ENCODE results near the gene MAPK8IP2. TPM values are rescaled to one million over a fixed set of nuclear protein-coding genes. Genes with fewer than 3 reads are reported as not detected.
A peak's percentile ranks its signal among the peaks of the same experiment; 100 is the strongest.

Gene MAPK8IP2
- total RNA-seq, 2 donors from 2014 or later: 1.2 to 1.4 TPM

- no peak overlapping the region for H3K9ac ChIP-seq (ENCODE audit: low read depth in 2 of 2, low read length in 2 of 2)
- H3K9me3 ChIP-seq: no peaks in the 10 kb centered on the region
- peaks cover 8% of the 10 kb centered on the region for H3K4me1 ChIP-seq
- H3K27me3 ChIP-seq: no peaks in the 10 kb centered on the region
- TF ChIP-seq, protein P1, sequence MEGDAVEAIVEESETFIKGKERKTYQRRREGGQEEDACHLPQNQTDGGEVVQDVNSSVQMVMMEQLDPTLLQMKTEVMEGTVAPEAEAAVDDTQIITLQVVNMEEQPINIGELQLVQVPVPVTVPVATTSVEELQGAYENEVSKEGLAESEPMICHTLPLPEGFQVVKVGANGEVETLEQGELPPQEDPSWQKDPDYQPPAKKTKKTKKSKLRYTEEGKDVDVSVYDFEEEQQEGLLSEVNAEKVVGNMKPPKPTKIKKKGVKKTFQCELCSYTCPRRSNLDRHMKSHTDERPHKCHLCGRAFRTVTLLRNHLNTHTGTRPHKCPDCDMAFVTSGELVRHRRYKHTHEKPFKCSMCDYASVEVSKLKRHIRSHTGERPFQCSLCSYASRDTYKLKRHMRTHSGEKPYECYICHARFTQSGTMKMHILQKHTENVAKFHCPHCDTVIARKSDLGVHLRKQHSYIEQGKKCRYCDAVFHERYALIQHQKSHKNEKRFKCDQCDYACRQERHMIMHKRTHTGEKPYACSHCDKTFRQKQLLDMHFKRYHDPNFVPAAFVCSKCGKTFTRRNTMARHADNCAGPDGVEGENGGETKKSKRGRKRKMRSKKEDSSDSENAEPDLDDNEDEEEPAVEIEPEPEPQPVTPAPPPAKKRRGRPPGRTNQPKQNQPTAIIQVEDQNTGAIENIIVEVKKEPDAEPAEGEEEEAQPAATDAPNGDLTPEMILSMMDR (IDR thresholded peaks at IDR 0.05): no peak
- H3K4me3 ChIP-seq: no peak overlapping the region
- no peak for DNase-seq
- no peaks in the 10 kb centered on the region for H3K36me3 ChIP-seq
- intact Hi-C loops (cut with DNase I): no loop called here
- H3K27ac ChIP-seq: no peak overlapping the region
Measured at GRCh38 chr22:50626314-50626849, 25.8 kb downstream of the MAPK8IP2 start.

- TF ChIP-seq, protein P1 (IDR thresholded peaks at IDR 0.05): no peak
- Histone ChIP-seq H3K27me3 (no peaks in the 10 kb centered on the region), H3K4me3 (peak overlapping the region; percentile 74), H3K36me3 (no peaks in the 10 kb centered on the region), H3K27ac (peak overlapping the region; percentile 60), H3K9me3 (no peaks in the 10 kb centered on the region), H3K4me1 (peaks cover 7% of the 10 kb centered on the region), H3K9ac (ENCODE audit: low read depth in 2 of 2, low read length in 2 of 2) (peak overlapping the region; percentile 84 to 96)
- DNase-seq: peak; percentile 42
- intact Hi-C loops (cut with DNase I): no loop called here
Measured at GRCh38 chr22:50626850-50627641, 26.5 kb downstream of the MAPK8IP2 start.

- TF ChIP-seq, protein P1 (IDR thresholded peaks at IDR 0.05): no peak
- intact Hi-C loops (cut with DNase I): no loop called here
Measured at GRCh38 chr22:50627642-50628542, 27.3 kb downstream of the MAPK8IP2 start, which contains the start of gene ARSA. Gene ARSA (minus strand): TSS chr22:50628152. CDS start chr22:50627779, 373 bp downstream.

DNA sequence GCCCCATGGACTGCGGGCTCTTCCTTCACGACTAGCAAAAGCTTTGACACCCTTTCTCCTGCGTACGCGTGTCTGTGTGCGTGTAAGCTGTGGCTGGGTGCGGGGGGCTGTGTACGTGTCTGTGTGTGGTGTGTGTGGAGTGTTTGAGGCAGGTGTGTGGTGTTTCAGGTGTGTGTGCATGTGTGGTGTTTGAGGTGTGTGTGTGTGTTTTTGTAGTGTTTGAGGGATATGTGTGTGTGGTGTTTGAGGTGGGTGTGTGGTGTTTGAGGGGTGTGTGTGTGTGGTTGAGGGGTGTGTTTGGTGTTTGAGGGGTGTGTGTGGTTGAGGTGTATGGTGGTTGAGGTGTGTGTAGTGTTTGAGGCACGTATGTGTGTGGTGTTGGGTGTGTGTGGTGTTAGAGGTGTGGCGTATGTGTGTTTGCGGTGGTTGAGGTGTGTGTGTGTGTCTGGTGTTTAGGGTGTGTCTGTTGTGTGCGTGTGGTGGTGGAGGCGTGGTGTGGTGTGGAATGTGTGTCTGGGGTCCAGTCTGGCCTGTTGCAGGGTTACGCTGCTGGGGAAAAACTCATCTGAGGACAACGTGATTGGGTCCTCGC lies 28.0 kb downstream of the MAPK8IP2 start:
- no peaks in the 10 kb centered on the region for H3K27me3 ChIP-seq
- peak overlapping the region; percentile 74 for H3K4me3 ChIP-seq
- H3K36me3 ChIP-seq: no peaks in the 10 kb centered on the region
- intact Hi-C loops (cut with DNase I): no loop called here
- H3K9ac ChIP-seq (ENCODE audit: low read depth in 2 of 2, low read length in 2 of 2): peak overlapping the region; percentile 83 to 94
- DNase-seq: peak; percentile 33
- H3K4me1 ChIP-seq: peaks cover 4% of the 10 kb centered on the region
- peak overlapping the region; percentile 60 for H3K27ac ChIP-seq
- TF ChIP-seq, protein P1 (IDR thresholded peaks at IDR 0.05): no peak
- no peaks in the 10 kb centered on the region for H3K9me3 ChIP-seq

More at GRCh38 chr22:50627642-50628542, 27.3 kb downstream of the MAPK8IP2 start, which contains the start of gene ARSA:
- H3K4me1 ChIP-seq: peaks cover 4% of the 10 kb centered on the region
- H3K27ac ChIP-seq: peak within 1 kb of the TSS; percentile 60
- H3K4me3 ChIP-seq: peak within 1 kb of the TSS; percentile 74
- no peaks in the 10 kb centered on the region for H3K27me3 ChIP-seq
- H3K9me3 ChIP-seq: no peaks in the 10 kb centered on the region
- H3K36me3 ChIP-seq: no peaks in the 10 kb centered on the region
- peak within 1 kb of the TSS; percentile 94 to 96 for H3K9ac ChIP-seq (ENCODE audit: low read depth in 2 of 2, low read length in 2 of 2)
- DNase-seq: peak; percentile 81

- no peak for DNase-seq
- Histone ChIP-seq H3K4me3 (no peak overlapping the region), H3K27ac (no peak overlapping the region), H3K36me3 (no peaks in the 10 kb centered on the region), H3K4me1 (peaks cover 4% of the 10 kb centered on the region), H3K9me3 (no peaks in the 10 kb centered on the region), H3K27me3 (no peaks in the 10 kb centered on the region), H3K9ac (ENCODE audit: low read depth in 2 of 2, low read length in 2 of 2) (no peak overlapping the region)
- intact Hi-C loops (cut with DNase I): no loop called here
- TF ChIP-seq, protein P1 (IDR thresholded peaks at IDR 0.05): no peak
Measured at GRCh38 chr22:50630376-50630775, 29.8 kb downstream of the MAPK8IP2 start.
